WTC11 (cell line): ENCODE data around the gene SLC30A2.

ENCODE experiments used
- CTCF ChIP-seq: fragments of 200-600 bp; IDR thresholded peaks from 2 replicates; pipeline ENCODE4 v1.8.0; 2022; ENCODE audit warnings: antibody characterized with exemption
- ERG ChIP-seq: fragments of 250-450 bp; sonication (Bioruptor Pico); IDR thresholded peaks from 2 replicates; pipeline ENCODE4 v1.8.0; 2021; ENCODE audit warnings: mild to moderate bottlenecking
- ESRRA ChIP-seq: sonication (generic); formaldehyde crosslinking; IDR thresholded peaks from 2 replicates; pipeline ENCODE4 v1.8.1; 2022; ENCODE audit warnings: mild to moderate bottlenecking, missing genetic modification reagents, borderline replicate concordance
- FOXP1 ChIP-seq: sonication (generic); formaldehyde crosslinking; IDR thresholded peaks from 2 replicates; pipeline ENCODE4 v1.8.0; 2022; ENCODE audit warnings: missing genetic modification reagents, mild to moderate bottlenecking, moderate library complexity, borderline replicate concordance
- GRHL2 ChIP-seq: fragments of 250-450 bp; sonication (Bioruptor Pico); IDR thresholded peaks from 2 replicates; pipeline ENCODE4 v1.8.0; 2022; ENCODE audit warnings: mild to moderate bottlenecking, moderate library complexity; ENCODE audit not compliant: insufficient replicate concordance, severe bottlenecking
- MLX ChIP-seq: sonication (generic); formaldehyde crosslinking; IDR thresholded peaks from 2 replicates; pipeline ENCODE4 v1.8.1; 2023; ENCODE audit warnings: mild to moderate bottlenecking, missing genetic modification reagents, moderate library complexity
- SP1 ChIP-seq: sonication (generic); formaldehyde crosslinking; conservative IDR thresholded peaks from 2 replicates; pipeline ENCODE4 v1.8.1; 2022; ENCODE audit warnings: missing genetic modification reagents
- ZNF219 ChIP-seq: sonication (generic); formaldehyde crosslinking; IDR thresholded peaks from 2 replicates; pipeline ENCODE4 v1.8.0; 2023; ENCODE audit warnings: missing genetic modification reagents, mild to moderate bottlenecking, borderline replicate concordance
- ZNF232 ChIP-seq: sonication (generic); formaldehyde crosslinking; IDR thresholded peaks from 2 replicates; pipeline ENCODE4 v1.8.0; 2022; ENCODE audit warnings: mild to moderate bottlenecking, missing genetic modification reagents
- ZNF281 ChIP-seq: sonication (generic); formaldehyde crosslinking; IDR thresholded peaks from 2 replicates; pipeline ENCODE4 v1.8.0; 2023; ENCODE audit warnings: mild to moderate bottlenecking, missing genetic modification reagents

- TF ChIP-seq MLX (CRISPR knock-in tag), result no peak
- TF ChIP-seq ERG (CRISPR knock-in tag), result no peak
- no peak for TF ChIP-seq CTCF
- TF ChIP-seq ZNF232, result no peak
- TF ChIP-seq SP1 (CRISPR knock-in tag), result no peak
- no peak for TF ChIP-seq ZNF281
- no peak for TF ChIP-seq ZNF219
- no peak for TF ChIP-seq FOXP1 (CRISPR knock-in tag)
- TF ChIP-seq GRHL2 (CRISPR knock-in tag), result no peak
- no peak for TF ChIP-seq ESRRA
These were observed 53.8 kb downstream of the SLC30A2 start for GRCh38 chr1:25991937-25992688.
